CD14-positive monocyte (primary cell): Measurements from ENCODE around the gene OR2A2. TPM values are rescaled to one million over a fixed set of nuclear protein-coding genes. Genes with fewer than 3 reads are reported as not detected.

ENCODE experiments used
- DNase-seq, 3 donors: peaks; one replicate each; pipeline ENCODE4 v3.0.0-alpha.2; 2011 to 2022
- H2AFZ ChIP-seq: 2 replicates; pipeline ENCODE4 v1.6.0; 2012; ENCODE audit warnings: mild to moderate bottlenecking, low read depth, low read length, inconsistent platforms; ENCODE audit not compliant: insufficient read depth, poor library complexity, severe bottlenecking
- H3K27ac ChIP-seq, 2 donors: 1 replicate in 1 of 2; 2 replicates in 1 of 2; pipeline ENCODE4 v1.5.1; 2012 to 2013; ENCODE audit warnings: low read length in 2 of 2, control low read depth in 1 of 2, inconsistent platforms in 1 of 2, low read depth in 1 of 2, mild to moderate bottlenecking in 1 of 2
- H3K27me3 ChIP-seq, 2 donors: one replicate each; pipeline versions ENCODE4 v1.6.0 to v1.6.1; 2011 to 2013; ENCODE audit warnings: low read length in 2 of 2; ENCODE audit not compliant: control insufficient read depth in 2 of 2, insufficient read depth in 2 of 2
- H3K36me3 ChIP-seq, 2 donors: replicated peaks in 1 of 2; 1 replicate in 1 of 2; 2 replicates in 1 of 2; pipeline versions ENCODE4 v1.5.1 to v1.6.1; 2012 to 2013; ENCODE audit warnings: low read length in 2 of 2, control low read depth in 1 of 2, inconsistent platforms in 1 of 2, mild to moderate bottlenecking in 1 of 2; ENCODE audit not compliant: insufficient read depth in 2 of 2, control insufficient read depth in 1 of 2
- H3K4me1 ChIP-seq, 2 donors: 1 replicate in 1 of 2; 2 replicates in 1 of 2; pipeline versions ENCODE4 v1.5.1 to v1.6.1; 2012 to 2013; ENCODE audit warnings: low read length in 2 of 2, control low read depth in 1 of 2, inconsistent platforms in 1 of 2, mild to moderate bottlenecking in 1 of 2, moderate library complexity in 1 of 2; ENCODE audit not compliant: insufficient read depth in 2 of 2, control insufficient read depth in 1 of 2
- H3K4me2 ChIP-seq: replicated peaks from 2 replicates; pipeline ENCODE3; 2012; ENCODE audit warnings: low read length, moderate library complexity, mild to moderate bottlenecking; ENCODE audit not compliant: poor library complexity, severe bottlenecking; ENCODE audit errors: extremely low read depth
- H3K4me3 ChIP-seq, 3 experiments: fragments of 200-600 bp in 1 of 3; sonication (generic) in 1 of 3; replicated peaks in 1 of 3; 1 replicate in 2 of 3; 2 replicates in 1 of 3; pipeline ENCODE4 v1.5.1; 2011 to 2013; ENCODE audit warnings: low read length in 3 of 3, mild to moderate bottlenecking in 3 of 3, control low read depth in 2 of 3, low read depth in 2 of 3, inconsistent platforms in 1 of 3, moderate library complexity in 1 of 3
- H3K79me2 ChIP-seq: 2 replicates; pipeline ENCODE4 v1.6.0; 2012; ENCODE audit warnings: mild to moderate bottlenecking, control low read depth, inconsistent platforms, low read length, moderate library complexity; ENCODE audit not compliant: insufficient read depth
- H3K9ac ChIP-seq: 2 replicates; pipeline ENCODE4 v1.6.0; 2017; ENCODE audit warnings: low read length, mild to moderate bottlenecking; ENCODE audit not compliant: insufficient read depth, poor library complexity, severe bottlenecking
- H3K9me3 ChIP-seq, 2 donors: replicated peaks in 1 of 2; 1 replicate in 1 of 2; 2 replicates in 1 of 2; pipeline versions ENCODE4 v1.5.1 to v1.6.1; 2012 to 2013; ENCODE audit warnings: low read length in 2 of 2, control low read depth in 1 of 2; ENCODE audit not compliant: control insufficient read depth in 1 of 2, insufficient read depth in 1 of 2
- H4K20me1 ChIP-seq: 2 replicates; pipeline ENCODE4 v1.6.0; 2012; ENCODE audit warnings: mild to moderate bottlenecking, low read length, control low read depth, moderate library complexity; ENCODE audit not compliant: insufficient read depth
- H3K27ac Mint-ChIP-seq, 7 donors: one replicate each; pipeline ENCODE4 v1.8.0; 2020; ENCODE audit warnings: mild to moderate bottlenecking in 7 of 7, mixed read lengths in 7 of 7, moderate library complexity in 6 of 7, inconsistent platforms in 2 of 7
- H3K27me3 Mint-ChIP-seq, 3 donors: one replicate each; pipeline ENCODE4 v1.8.0; 2021 to 2022; ENCODE audit warnings: low read depth in 3 of 3, mild to moderate bottlenecking in 3 of 3, mixed read lengths in 3 of 3, moderate library complexity in 3 of 3, inconsistent platforms in 1 of 3
- H3K36me3 Mint-ChIP-seq, 2 donors: one replicate each; pipeline ENCODE4 v1.8.0; 2020; ENCODE audit warnings: mixed read lengths in 2 of 2, inconsistent platforms in 1 of 2, mild to moderate bottlenecking in 1 of 2
- H3K4me1 Mint-ChIP-seq: one replicate; pipeline ENCODE4 v1.8.0; 2020; ENCODE audit warnings: mild to moderate bottlenecking, mixed read lengths
- H3K4me3 Mint-ChIP-seq, 2 donors: one replicate each; pipeline ENCODE4 v1.8.0; 2020; ENCODE audit warnings: mild to moderate bottlenecking in 2 of 2, mixed read lengths in 2 of 2, moderate library complexity in 1 of 2
- H3K9me3 Mint-ChIP-seq, 7 donors: one replicate each; pipeline ENCODE4 v1.8.0; 2020 to 2022; ENCODE audit warnings: mixed read lengths in 7 of 7, mild to moderate bottlenecking in 6 of 7, moderate library complexity in 6 of 7, inconsistent platforms in 2 of 7
- CTCF ChIP-seq: fragments of 200-600 bp; IDR thresholded peaks from one replicate; pipeline ENCODE4 v1.8.0; 2022; ENCODE audit warnings: antibody characterized with exemption, mild to moderate bottlenecking
- WGBS: methylation state at CpG from one replicate; pipeline ENCODE4 v1.1.5; 2013; ENCODE audit warnings: missing lambda C conversion rate; ENCODE audit not compliant: insufficient coverage; 5-methylcytosine and 5-hydroxymethylcytosine counted together
- intact Hi-C, 2 donors: fragments of 100-400 bp; cut with micrococcal nuclease; formaldehyde crosslinking; loops; one replicate each; pipeline versions ENCODE4 v1.15.0 to v1.15.1; 2023
- polyA plus RNA-seq, 3 donors: library from polyadenylated mRNA; depleted of rRNA in 1 of 3; unstranded in 2 of 3; stranded (reverse) in 1 of 3; fragments of 300-500 nt in 2 of 3; fragments of >200 nt in 1 of 3; fragmentation: Illumina TruSeq in 2 of 3; gene quantifications; 1 replicate in 2 of 3; 2 replicates in 1 of 3; pipeline ENCODE4 v1.2.3, GENCODE V29; 2012 to 2021

The OR2A2 gene
- polyA plus RNA-seq, 3 donors, result not detected

DNA sequence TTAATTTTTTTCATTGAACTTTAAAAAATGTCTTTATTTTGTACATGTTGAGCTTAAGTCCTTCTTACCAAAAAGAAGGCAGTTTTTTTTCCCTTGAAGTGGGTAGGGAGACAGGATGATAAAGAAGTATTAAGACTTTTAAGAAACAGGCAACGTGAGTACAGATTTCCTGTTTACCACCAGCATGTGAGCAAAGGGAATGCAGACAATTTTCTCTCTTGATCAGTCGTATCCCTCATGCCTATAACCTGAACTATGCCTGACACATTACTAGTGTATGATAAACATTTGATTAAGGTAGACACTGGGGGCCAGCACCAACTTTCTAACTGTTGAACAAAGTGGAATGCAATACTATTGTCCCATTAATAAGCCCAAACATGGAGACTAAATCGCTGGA lies 8.8 kb upstream of the OR2A2 start:
- Histone ChIP-seq H3K4me3 (no peak overlapping the region), H3K79me2 (no peaks in the 10 kb centered on the region), H2AFZ (no peak overlapping the region), H3K4me1 (no peaks in the 10 kb centered on the region), H3K9me3 (peaks cover 0 to 1% of the 10 kb centered on the region in 2 donors), H3K9ac (no peak overlapping the region), H3K4me2 (no peak overlapping the region), H4K20me1 (no peaks in the 10 kb centered on the region), H3K27ac (no peak overlapping the region), H3K36me3 (no peaks in the 10 kb centered on the region), H3K27me3 (no peaks in the 10 kb centered on the region)
- intact Hi-C loops, result no loop called here
- Mint-ChIP-seq H3K27me3 (peaks cover 0 to 2% (median 0%) of the 10 kb centered on the region in 3 donors), H3K36me3 (no peaks in the 10 kb centered on the region), H3K9me3 (peaks cover 0 to 4% (median 0%) of the 10 kb centered on the region in 7 donors), H3K4me3 (no peak overlapping the region), H3K27ac (no peak overlapping the region), H3K4me1 (no peaks in the 10 kb centered on the region)
- WGBS, result no CpG with 5 or more reads among the region's 3 CpGs
- no peak for TF ChIP-seq CTCF
- no peak for DNase-seq

GRCh38 chr7:144102041-144102440 lies 7.3 kb upstream of the OR2A2 start:
- no peak overlapping the region for H3K9ac ChIP-seq
- no peaks in the 10 kb centered on the region for H3K79me2 ChIP-seq
- H3K4me3 Mint-ChIP-seq, result no peak overlapping the region
- H3K36me3 Mint-ChIP-seq, result no peaks in the 10 kb centered on the region
- H3K4me3 ChIP-seq, result no peak overlapping the region
- H3K4me1 ChIP-seq, result no peaks in the 10 kb centered on the region
- TF ChIP-seq CTCF, result no peak
- no peak overlapping the region for H2AFZ ChIP-seq
- intact Hi-C loops, result no loop called here
- no peaks in the 10 kb centered on the region for H4K20me1 ChIP-seq
- peaks cover 0 to 2% (median 0%) of the 10 kb centered on the region in 7 donors for H3K9me3 Mint-ChIP-seq
- peaks cover 0 to 2% (median 0%) of the 10 kb centered on the region in 3 donors for H3K27me3 Mint-ChIP-seq
- H3K27me3 ChIP-seq, result no peaks in the 10 kb centered on the region
- H3K36me3 ChIP-seq, result no peaks in the 10 kb centered on the region
- no peak for DNase-seq
- no peaks in the 10 kb centered on the region for H3K4me1 Mint-ChIP-seq
- H3K9me3 ChIP-seq, result no peaks in the 10 kb centered on the region
- no peak overlapping the region for H3K4me2 ChIP-seq
- H3K27ac Mint-ChIP-seq, result no peak overlapping the region
- no peak overlapping the region for H3K27ac ChIP-seq
